ENCODE results near the gene VGF.
"Not testable (repeated sequence)": the region's sequence is repeated elsewhere in the genome, so short reads cannot be mapped to it uniquely, and the experiment has no call there.

VGF gene

DNA sequence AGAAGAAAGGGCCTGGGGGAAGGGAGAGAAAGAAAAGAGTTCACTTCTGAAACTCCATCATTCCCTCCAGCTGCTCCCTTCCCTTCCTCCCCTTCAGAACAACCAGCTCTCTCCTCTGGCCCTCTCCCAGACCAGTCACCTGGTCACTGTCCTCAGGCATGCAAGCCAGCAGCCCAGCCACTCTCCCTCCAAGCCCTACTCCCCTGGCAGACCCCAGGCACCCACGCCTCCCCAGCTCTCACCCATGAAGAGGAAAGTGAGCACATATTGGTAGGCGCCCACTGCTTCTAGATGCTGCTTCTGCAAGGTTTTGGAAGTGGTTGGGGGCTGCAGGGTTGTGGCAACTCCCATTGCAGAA lies 35.1 kb upstream of the VGF start:
- no peak overlapping the region for H3K27ac ChIP-seq (ENCODE audit: low read depth, low read length)
- peaks cover 4 to 12% of the 10 kb centered on the region in 2 experiments for H3K4me1 ChIP-seq (ENCODE audit: control insufficient read depth in 1 of 2, insufficient read depth in 2 of 2, low read length in 2 of 2)
- H4K8ac ChIP-seq (ENCODE audit: low read depth, low read length): no peak overlapping the region
- no peak overlapping the region for H4K12ac ChIP-seq (ENCODE audit: low read depth, low read length)
- H2AFZ ChIP-seq (ENCODE audit: insufficient read depth, low read length, poor library complexity): no peak overlapping the region
- no peak overlapping the region for H2BK5ac ChIP-seq (ENCODE audit: low read depth, low read length, poor library complexity)
- H3K14ac ChIP-seq (ENCODE audit: low read length): no peak overlapping the region
- no peak overlapping the region for H2BK12ac ChIP-seq (ENCODE audit: low read length)
- H3K79me1 ChIP-seq (ENCODE audit: low read length): no peaks in the 10 kb centered on the region
- no peak overlapping the region for H3K9ac ChIP-seq (ENCODE audit: low read length)
- H3K4ac ChIP-seq (ENCODE audit: low read depth, low read length): no peak overlapping the region
- H2AK5ac ChIP-seq (ENCODE audit: low read length): no peak overlapping the region
- peaks cover 5% of the 10 kb centered on the region for H3K9me3 ChIP-seq (ENCODE audit: insufficient read depth, low read depth, low read length)
- no peak overlapping the region for H3K23ac ChIP-seq (ENCODE audit: low read length)
- no peak overlapping the region for H4K91ac ChIP-seq (ENCODE audit: low read depth, low read length)
- peaks cover 6% of the 10 kb centered on the region for H3K27me3 ChIP-seq (ENCODE audit: insufficient read depth, low read length)
- no peak overlapping the region for H3K18ac ChIP-seq (ENCODE audit: low read length)
- H3K4me3 ChIP-seq (ENCODE audit: low read depth, low read length): no peak overlapping the region
- H3K79me2 ChIP-seq (ENCODE audit: control insufficient read depth, insufficient read depth, low read length, poor library complexity): no peaks in the 10 kb centered on the region
- DNase-seq: no peak
- H2BK120ac ChIP-seq (ENCODE audit: insufficient read depth, low read length, poor library complexity): no peak overlapping the region
- WGBS (ENCODE audit: extremely low coverage, insufficient coverage, insufficient read length): no CpG with 5 or more reads among the region's 2 CpGs
- H3K4me2 ChIP-seq (ENCODE audit: low read length): no peak overlapping the region
- H3K36me3 ChIP-seq (ENCODE audit: control insufficient read depth in 1 of 2, insufficient read depth in 2 of 2, low read length in 2 of 2): no peaks in the 10 kb centered on the region

DNA sequence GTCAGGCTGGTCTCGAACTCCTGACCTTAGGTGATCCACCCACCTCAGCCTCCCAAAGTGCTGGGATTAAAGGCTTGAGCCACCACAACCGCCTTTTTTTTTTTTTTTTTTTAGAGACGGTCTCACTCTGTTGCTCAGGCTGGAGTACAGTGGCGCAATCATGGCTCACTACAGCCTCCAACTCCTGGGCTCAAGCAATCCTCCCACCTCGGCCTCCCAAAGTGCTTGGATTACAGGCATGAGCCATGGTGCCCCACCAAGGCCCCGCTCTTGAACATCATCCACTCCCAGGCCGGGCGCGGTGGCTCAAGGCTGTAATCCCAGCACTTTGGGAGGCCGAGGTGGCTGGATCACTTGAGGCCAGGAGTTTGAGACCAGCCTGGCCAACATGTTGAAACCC lies 34.2 kb upstream of the VGF start:
- H3K4me1 ChIP-seq (ENCODE audit: control insufficient read depth in 1 of 2, insufficient read depth in 2 of 2, low read length in 2 of 2): peaks cover 4 to 12% of the 10 kb centered on the region in 2 experiments
- not testable (repeated sequence) for H2AFZ ChIP-seq (ENCODE audit: insufficient read depth, low read length, poor library complexity); H3K27ac ChIP-seq (ENCODE audit: low read depth, low read length); H3K79me1 ChIP-seq (ENCODE audit: low read length); H4K12ac ChIP-seq (ENCODE audit: low read depth, low read length); H3K36me3 ChIP-seq (ENCODE audit: control insufficient read depth in 1 of 2, insufficient read depth in 2 of 2, low read length in 2 of 2); H2AK5ac ChIP-seq (ENCODE audit: low read length); H3K23ac ChIP-seq (ENCODE audit: low read length); H3K79me2 ChIP-seq (ENCODE audit: control insufficient read depth, insufficient read depth, low read length, poor library complexity); H3K14ac ChIP-seq (ENCODE audit: low read length); DNase-seq; H3K27me3 ChIP-seq (ENCODE audit: insufficient read depth, low read length); H3K4ac ChIP-seq (ENCODE audit: low read depth, low read length); H4K91ac ChIP-seq (ENCODE audit: low read depth, low read length); H2BK120ac ChIP-seq (ENCODE audit: insufficient read depth, low read length, poor library complexity); H4K8ac ChIP-seq (ENCODE audit: low read depth, low read length); H3K4me3 ChIP-seq (ENCODE audit: low read depth, low read length); H3K18ac ChIP-seq (ENCODE audit: low read length); H3K9ac ChIP-seq (ENCODE audit: low read length); H3K9me3 ChIP-seq (ENCODE audit: insufficient read depth, low read depth, low read length); H2BK12ac ChIP-seq (ENCODE audit: low read length); H3K4me2 ChIP-seq (ENCODE audit: low read length); H2BK5ac ChIP-seq (ENCODE audit: low read depth, low read length, poor library complexity)
- no CpG with 5 or more reads among the region's 10 CpGs for WGBS (ENCODE audit: extremely low coverage, insufficient coverage, insufficient read length)

DNA sequence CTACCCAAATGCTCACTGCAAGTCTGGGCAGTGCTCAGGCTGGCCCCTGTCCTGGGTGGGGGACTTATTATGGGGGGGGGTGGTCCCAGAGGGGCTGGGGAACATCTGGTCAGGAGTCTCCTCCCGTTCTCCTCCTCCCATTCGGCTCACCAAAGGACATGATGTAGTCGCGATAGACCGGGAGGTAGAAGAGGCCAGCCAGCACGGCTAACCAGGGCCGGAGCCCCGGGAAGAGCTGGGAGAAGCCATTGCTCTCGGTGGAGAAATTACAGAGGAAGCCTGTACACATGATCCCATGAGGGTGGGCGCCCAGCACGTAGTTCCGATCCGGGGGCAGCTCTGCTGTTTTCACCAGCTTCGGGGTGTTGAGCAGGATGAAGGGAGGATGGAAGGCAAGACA lies 33.1 kb upstream of the VGF start:
- H3K9ac ChIP-seq (ENCODE audit: low read length): no peak overlapping the region
- peaks cover 4% of the 10 kb centered on the region for H3K9me3 ChIP-seq (ENCODE audit: insufficient read depth, low read depth, low read length)
- H3K18ac ChIP-seq (ENCODE audit: low read length): no peak overlapping the region
- H3K79me2 ChIP-seq (ENCODE audit: control insufficient read depth, insufficient read depth, low read length, poor library complexity): no peaks in the 10 kb centered on the region
- peaks cover 4 to 12% of the 10 kb centered on the region in 2 experiments for H3K4me1 ChIP-seq (ENCODE audit: control insufficient read depth in 1 of 2, insufficient read depth in 2 of 2, low read length in 2 of 2)
- H2BK120ac ChIP-seq (ENCODE audit: insufficient read depth, low read length, poor library complexity): no peak overlapping the region
- no peak overlapping the region for H2AK5ac ChIP-seq (ENCODE audit: low read length)
- H3K4me3 ChIP-seq (ENCODE audit: low read depth, low read length): no peak overlapping the region
- H3K4me2 ChIP-seq (ENCODE audit: low read length): no peak overlapping the region
- no peak overlapping the region for H4K12ac ChIP-seq (ENCODE audit: low read depth, low read length)
- H3K36me3 ChIP-seq (ENCODE audit: control insufficient read depth in 1 of 2, insufficient read depth in 2 of 2, low read length in 2 of 2): no peaks in the 10 kb centered on the region
- WGBS (ENCODE audit: extremely low coverage, insufficient coverage, insufficient read length): no CpG with 5 or more reads among the region's 14 CpGs
- H3K23ac ChIP-seq (ENCODE audit: low read length): no peak overlapping the region
- no peak overlapping the region for H3K14ac ChIP-seq (ENCODE audit: low read length)
- H2AFZ ChIP-seq (ENCODE audit: insufficient read depth, low read length, poor library complexity): no peak overlapping the region
- H2BK12ac ChIP-seq (ENCODE audit: low read length): no peak overlapping the region
- no peak overlapping the region for H3K27ac ChIP-seq (ENCODE audit: low read depth, low read length)
- DNase-seq: no peak
- H3K27me3 ChIP-seq (ENCODE audit: insufficient read depth, low read length): peaks cover 6% of the 10 kb centered on the region
- no peaks in the 10 kb centered on the region for H3K79me1 ChIP-seq (ENCODE audit: low read length)
- H4K91ac ChIP-seq (ENCODE audit: low read depth, low read length): no peak overlapping the region
- no peak overlapping the region for H2BK5ac ChIP-seq (ENCODE audit: low read depth, low read length, poor library complexity)
- no peak overlapping the region for H4K8ac ChIP-seq (ENCODE audit: low read depth, low read length)
- no peak overlapping the region for H3K4ac ChIP-seq (ENCODE audit: low read depth, low read length)

GRCh38 chr7:101197991-101198390 lies 32.6 kb upstream of the VGF start:
- Histone ChIP-seq H3K79me2 (ENCODE audit: control insufficient read depth, insufficient read depth, low read length, poor library complexity) (no peaks in the 10 kb centered on the region), H3K23ac (ENCODE audit: low read length) (no peak overlapping the region), H3K4me1 (ENCODE audit: control insufficient read depth in 1 of 2, insufficient read depth in 2 of 2, low read length in 2 of 2) (peaks cover 4 to 12% of the 10 kb centered on the region in 2 experiments), H3K36me3 (ENCODE audit: control insufficient read depth in 1 of 2, insufficient read depth in 2 of 2, low read length in 2 of 2) (no peaks in the 10 kb centered on the region), H3K9ac (ENCODE audit: low read length) (no peak overlapping the region), H3K4me3 (ENCODE audit: low read depth, low read length) (no peak overlapping the region), H3K4me2 (ENCODE audit: low read length) (no peak overlapping the region), H2AK5ac (ENCODE audit: low read length) (no peak overlapping the region), H2BK12ac (ENCODE audit: low read length) (no peak overlapping the region), H3K27ac (ENCODE audit: low read depth, low read length) (no peak overlapping the region), H2BK5ac (ENCODE audit: low read depth, low read length, poor library complexity) (no peak overlapping the region), H3K27me3 (ENCODE audit: insufficient read depth, low read length) (peaks cover 6% of the 10 kb centered on the region), H4K12ac (ENCODE audit: low read depth, low read length) (no peak overlapping the region), H3K9me3 (ENCODE audit: insufficient read depth, low read depth, low read length) (peaks cover 3% of the 10 kb centered on the region), H2BK120ac (ENCODE audit: insufficient read depth, low read length, poor library complexity) (no peak overlapping the region), H4K91ac (ENCODE audit: low read depth, low read length) (no peak overlapping the region), H3K14ac (ENCODE audit: low read length) (no peak overlapping the region), H3K4ac (ENCODE audit: low read depth, low read length) (no peak overlapping the region), H2AFZ (ENCODE audit: insufficient read depth, low read length, poor library complexity) (no peak overlapping the region), H3K18ac (ENCODE audit: low read length) (no peak overlapping the region), H4K8ac (ENCODE audit: low read depth, low read length) (no peak overlapping the region), H3K79me1 (ENCODE audit: low read length) (no peaks in the 10 kb centered on the region)
- no CpG with 5 or more reads among the region's 21 CpGs for WGBS (ENCODE audit: extremely low coverage, insufficient coverage, insufficient read length)
- no peak for DNase-seq

Data from trophoblast cell (in vitro differentiated cells and primary cell).